ENCODE measurements around the gene TEX10. TPM values are rescaled to one million over a fixed set of nuclear protein-coding genes. Genes with fewer than 3 reads are reported as not detected.

The TEX10 gene
- total RNA-seq, 1 experiment from 2014 or later: 15.4 TPM

DNA sequence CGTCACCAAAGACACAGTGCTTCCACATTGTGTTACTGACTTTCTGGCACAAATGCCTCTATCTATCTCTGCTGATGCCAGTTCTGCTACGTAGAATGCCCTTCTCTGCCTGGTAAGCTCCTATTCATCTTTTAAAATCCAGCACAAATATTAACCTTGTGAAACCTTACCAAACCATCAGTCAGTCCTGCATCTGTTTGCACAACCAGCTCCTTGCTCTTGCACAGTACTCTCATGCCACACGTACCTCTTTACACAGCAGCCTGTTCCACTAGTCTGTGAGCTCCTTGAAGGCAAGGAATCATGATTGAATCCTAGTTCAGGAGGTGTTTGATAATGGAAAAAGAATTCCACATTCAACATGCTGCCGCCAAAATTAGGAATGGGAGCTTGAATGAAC is 56.3 kb downstream of the TEX10 start:
- TF ChIP-seq SIN3A (IDR thresholded peaks at IDR 0.05; ENCODE audit: borderline replicate concordance, insufficient read depth, low read depth, low read length): no peak
- TF ChIP-seq, protein P1, sequence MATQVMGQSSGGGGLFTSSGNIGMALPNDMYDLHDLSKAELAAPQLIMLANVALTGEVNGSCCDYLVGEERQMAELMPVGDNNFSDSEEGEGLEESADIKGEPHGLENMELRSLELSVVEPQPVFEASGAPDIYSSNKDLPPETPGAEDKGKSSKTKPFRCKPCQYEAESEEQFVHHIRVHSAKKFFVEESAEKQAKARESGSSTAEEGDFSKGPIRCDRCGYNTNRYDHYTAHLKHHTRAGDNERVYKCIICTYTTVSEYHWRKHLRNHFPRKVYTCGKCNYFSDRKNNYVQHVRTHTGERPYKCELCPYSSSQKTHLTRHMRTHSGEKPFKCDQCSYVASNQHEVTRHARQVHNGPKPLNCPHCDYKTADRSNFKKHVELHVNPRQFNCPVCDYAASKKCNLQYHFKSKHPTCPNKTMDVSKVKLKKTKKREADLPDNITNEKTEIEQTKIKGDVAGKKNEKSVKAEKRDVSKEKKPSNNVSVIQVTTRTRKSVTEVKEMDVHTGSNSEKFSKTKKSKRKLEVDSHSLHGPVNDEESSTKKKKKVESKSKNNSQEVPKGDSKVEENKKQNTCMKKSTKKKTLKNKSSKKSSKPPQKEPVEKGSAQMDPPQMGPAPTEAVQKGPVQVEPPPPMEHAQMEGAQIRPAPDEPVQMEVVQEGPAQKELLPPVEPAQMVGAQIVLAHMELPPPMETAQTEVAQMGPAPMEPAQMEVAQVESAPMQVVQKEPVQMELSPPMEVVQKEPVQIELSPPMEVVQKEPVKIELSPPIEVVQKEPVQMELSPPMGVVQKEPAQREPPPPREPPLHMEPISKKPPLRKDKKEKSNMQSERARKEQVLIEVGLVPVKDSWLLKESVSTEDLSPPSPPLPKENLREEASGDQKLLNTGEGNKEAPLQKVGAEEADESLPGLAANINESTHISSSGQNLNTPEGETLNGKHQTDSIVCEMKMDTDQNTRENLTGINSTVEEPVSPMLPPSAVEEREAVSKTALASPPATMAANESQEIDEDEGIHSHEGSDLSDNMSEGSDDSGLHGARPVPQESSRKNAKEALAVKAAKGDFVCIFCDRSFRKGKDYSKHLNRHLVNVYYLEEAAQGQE (IDR thresholded peaks at IDR 0.05; ENCODE audit: insufficient read depth in 1 of 2, low read depth in 2 of 2, low read length in 1 of 2): no peak
- TF ChIP-seq POLR2AphosphoS5 (IDR thresholded peaks at IDR 0.05; ENCODE audit: low read depth, low read length): no peak
- TF ChIP-seq, protein P2, sequence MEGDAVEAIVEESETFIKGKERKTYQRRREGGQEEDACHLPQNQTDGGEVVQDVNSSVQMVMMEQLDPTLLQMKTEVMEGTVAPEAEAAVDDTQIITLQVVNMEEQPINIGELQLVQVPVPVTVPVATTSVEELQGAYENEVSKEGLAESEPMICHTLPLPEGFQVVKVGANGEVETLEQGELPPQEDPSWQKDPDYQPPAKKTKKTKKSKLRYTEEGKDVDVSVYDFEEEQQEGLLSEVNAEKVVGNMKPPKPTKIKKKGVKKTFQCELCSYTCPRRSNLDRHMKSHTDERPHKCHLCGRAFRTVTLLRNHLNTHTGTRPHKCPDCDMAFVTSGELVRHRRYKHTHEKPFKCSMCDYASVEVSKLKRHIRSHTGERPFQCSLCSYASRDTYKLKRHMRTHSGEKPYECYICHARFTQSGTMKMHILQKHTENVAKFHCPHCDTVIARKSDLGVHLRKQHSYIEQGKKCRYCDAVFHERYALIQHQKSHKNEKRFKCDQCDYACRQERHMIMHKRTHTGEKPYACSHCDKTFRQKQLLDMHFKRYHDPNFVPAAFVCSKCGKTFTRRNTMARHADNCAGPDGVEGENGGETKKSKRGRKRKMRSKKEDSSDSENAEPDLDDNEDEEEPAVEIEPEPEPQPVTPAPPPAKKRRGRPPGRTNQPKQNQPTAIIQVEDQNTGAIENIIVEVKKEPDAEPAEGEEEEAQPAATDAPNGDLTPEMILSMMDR (IDR thresholded peaks at IDR 0.05): no peak
- no peak for TF ChIP-seq TCF7L2 (IDR thresholded peaks at IDR 0.05; ENCODE audit: low read depth, low read length)
- POLR2A ChIA-PET: no interaction called here
- H3K36me3 ChIP-seq (ENCODE audit: control insufficient read depth, insufficient read depth, low read length): no peaks in the 10 kb centered on the region; the same call in 1 of the 2 replicates
- DNase-seq (ENCODE audit: low read depth, low spot score) (no peak), ATAC-seq (no peak)
- no TSS peak for BruUV-seq (replicated peaks)
- no peaks in the 10 kb centered on the region for H3K9me3 ChIP-seq (ENCODE audit: control insufficient read depth, insufficient read depth, low read depth, low read length)
- in situ Hi-C loops (cut with HindIII; ENCODE audit: low pct_unique_long_range_greater_than_20kb, low sequenced_read_pairs) (no loop called here), intact Hi-C loops (cut with micrococcal nuclease; ENCODE audit: unreplicated experiment) (no loop called here)
- no peak overlapping the region for H3K4me3 ChIP-seq (ENCODE audit: low read depth in 2 of 2, low read length in 2 of 2)
- CTCF ChIA-PET: no interaction called here
- H3K27ac ChIP-seq (ENCODE audit: low read length): no peak overlapping the region
- H3K4me1 ChIP-seq (ENCODE audit: control insufficient read depth, insufficient read depth, low read length): no peaks in the 10 kb centered on the region
- H3K27me3 ChIP-seq (ENCODE audit: control insufficient read depth, insufficient read depth, low read length): no peaks in the 10 kb centered on the region

DNA sequence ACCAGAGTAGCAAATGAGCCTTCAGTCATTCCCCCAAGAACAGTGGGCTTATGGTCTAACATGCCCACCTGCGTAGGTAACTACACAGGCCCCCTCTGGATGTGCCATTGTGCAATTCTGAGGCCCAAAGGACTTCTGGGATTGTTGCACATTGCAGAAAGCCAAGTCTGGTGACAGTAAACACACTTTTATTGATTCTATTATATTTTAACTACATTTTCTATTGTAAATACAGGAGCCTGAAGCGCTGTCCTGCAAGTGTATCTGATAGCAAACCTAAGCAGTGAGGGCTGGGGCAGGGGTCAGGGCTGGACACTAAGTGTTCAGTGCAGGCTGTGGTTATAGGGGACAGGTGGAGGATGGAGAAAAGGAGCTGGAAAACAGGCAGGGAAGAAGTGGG is 57.5 kb downstream of the TEX10 start:
- Histone ChIP-seq H3K27me3 (ENCODE audit: control insufficient read depth, insufficient read depth, low read length) (no peaks in the 10 kb centered on the region), H3K27ac (ENCODE audit: low read length) (no peak overlapping the region), H3K4me3 (ENCODE audit: low read depth in 2 of 2, low read length in 2 of 2) (no peak overlapping the region), H3K4me1 (ENCODE audit: control insufficient read depth, insufficient read depth, low read length) (no peaks in the 10 kb centered on the region), H3K9me3 (ENCODE audit: control insufficient read depth, insufficient read depth, low read depth, low read length) (no peaks in the 10 kb centered on the region), H3K36me3 (ENCODE audit: control insufficient read depth, insufficient read depth, low read length) (no peaks in the 10 kb centered on the region; the same call in 1 of the 2 replicates)
- ChIA-PET POLR2A (no interaction called here), CTCF (no interaction called here)
- intact Hi-C loops (cut with micrococcal nuclease; ENCODE audit: unreplicated experiment) (no loop called here), in situ Hi-C loops (cut with HindIII; ENCODE audit: low pct_unique_long_range_greater_than_20kb, low sequenced_read_pairs) (no loop called here)
- ATAC-seq: no peak
- no TSS peak for BruUV-seq (replicated peaks)
- no peak for DNase-seq (ENCODE audit: low read depth, low spot score)
- TF ChIP-seq SIN3A (IDR thresholded peaks at IDR 0.05; ENCODE audit: borderline replicate concordance, insufficient read depth, low read depth, low read length) (no peak), TCF7L2 (IDR thresholded peaks at IDR 0.05; ENCODE audit: low read depth, low read length) (no peak), POLR2AphosphoS5 (IDR thresholded peaks at IDR 0.05; ENCODE audit: low read depth, low read length) (no peak)
- TF ChIP-seq, protein P2 (IDR thresholded peaks at IDR 0.05): no peak
- TF ChIP-seq, protein P1 (IDR thresholded peaks at IDR 0.05; ENCODE audit: insufficient read depth in 1 of 2, low read depth in 2 of 2, low read length in 1 of 2): no peak

All from Panc1 (cell line).